Effector memory CD4-positive, alpha-beta T cell (primary cell): Measurements from ENCODE around the gene ABHD12B.
"Not testable (repeated sequence)": the region's sequence is repeated elsewhere in the genome, so short reads cannot be mapped to it uniquely, and the experiment has no call there.

Experiments
- DNase-seq, 3 donors: peaks; one replicate each; pipeline ENCODE4 v3.0.0-alpha.2; 2020
- H3K27ac ChIP-seq: 2 replicates; pipeline ENCODE4 v1.7.0; 2013; ENCODE audit warnings: mild to moderate bottlenecking, low read length, moderate library complexity; ENCODE audit not compliant: insufficient read depth, poor library complexity, severe bottlenecking
- H3K27me3 ChIP-seq: replicated peaks from 2 replicates; pipeline ENCODE4 v1.7.0; 2013; ENCODE audit warnings: mild to moderate bottlenecking, low read length; ENCODE audit not compliant: insufficient read depth, control insufficient read depth, poor library complexity, severe bottlenecking
- H3K36me3 ChIP-seq: 2 replicates; pipeline ENCODE4 v1.7.0; 2013; ENCODE audit warnings: mild to moderate bottlenecking, low read length, moderate library complexity; ENCODE audit not compliant: control insufficient read depth, insufficient read depth
- H3K4me1 ChIP-seq: 2 replicates; pipeline ENCODE4 v1.7.0; 2013; ENCODE audit warnings: low read length, mild to moderate bottlenecking; ENCODE audit not compliant: control insufficient read depth, insufficient read depth, poor library complexity, severe bottlenecking
- H3K4me3 ChIP-seq: 2 replicates; pipeline ENCODE4 v1.7.0; 2013; ENCODE audit warnings: low read length, low read depth, mild to moderate bottlenecking; ENCODE audit not compliant: insufficient read depth, poor library complexity, severe bottlenecking
- H3K9me3 ChIP-seq: 2 replicates; pipeline ENCODE4 v1.7.0; 2013; ENCODE audit warnings: mild to moderate bottlenecking, low read length, moderate library complexity; ENCODE audit not compliant: control insufficient read depth

The ABHD12B gene

GRCh38 chr14:50932156-50932555 is 60.3 kb downstream of the ABHD12B start:
- no peak overlapping the region for H3K27ac ChIP-seq
- no peaks in the 10 kb centered on the region for H3K4me1 ChIP-seq
- DNase-seq, result no peak
- no peaks in the 10 kb centered on the region for H3K36me3 ChIP-seq
- no peaks in the 10 kb centered on the region for H3K27me3 ChIP-seq
- no peaks in the 10 kb centered on the region for H3K9me3 ChIP-seq
- no peak overlapping the region for H3K4me3 ChIP-seq

GRCh38 chr14:50932592-50933495 is 61.0 kb downstream of the ABHD12B start:
- no peak overlapping the region for H3K27ac ChIP-seq

GRCh38 chr14:50935126-50936015 is 63.5 kb downstream of the ABHD12B start:
- Histone ChIP-seq H3K27ac (no peak overlapping the region), H3K4me3 (no peak overlapping the region), H3K36me3 (no peaks in the 10 kb centered on the region), H3K4me1 (no peaks in the 10 kb centered on the region), H3K9me3 (no peaks in the 10 kb centered on the region), H3K27me3 (peaks cover 8% of the 10 kb centered on the region)
- no peak for DNase-seq

More at GRCh38 chr14:50932592-50933495, 61.0 kb downstream of the ABHD12B start:
- Histone ChIP-seq H3K36me3 (no peaks in the 10 kb centered on the region), H3K4me1 (no peaks in the 10 kb centered on the region), H3K9me3 (no peaks in the 10 kb centered on the region), H3K4me3 (no peak overlapping the region), H3K27me3 (no peaks in the 10 kb centered on the region)
- DNase-seq, result no peak

DNA sequence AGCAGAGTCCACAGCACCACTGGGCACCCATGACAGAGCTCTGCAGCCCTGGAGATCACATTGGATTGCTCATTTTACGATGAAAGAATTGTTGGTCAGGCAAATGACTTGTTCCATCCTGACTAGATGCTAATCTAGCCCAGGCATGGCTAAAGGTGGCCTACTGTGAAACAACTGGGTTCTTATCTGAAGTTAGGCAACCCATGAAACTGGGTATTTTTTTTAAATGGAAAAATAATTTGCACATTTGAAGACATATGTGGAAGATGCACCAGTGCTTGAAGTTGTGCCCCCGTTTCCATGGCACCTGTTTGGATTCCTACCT is 64.1 kb downstream of the ABHD12B start:
- no peak for DNase-seq

DNA sequence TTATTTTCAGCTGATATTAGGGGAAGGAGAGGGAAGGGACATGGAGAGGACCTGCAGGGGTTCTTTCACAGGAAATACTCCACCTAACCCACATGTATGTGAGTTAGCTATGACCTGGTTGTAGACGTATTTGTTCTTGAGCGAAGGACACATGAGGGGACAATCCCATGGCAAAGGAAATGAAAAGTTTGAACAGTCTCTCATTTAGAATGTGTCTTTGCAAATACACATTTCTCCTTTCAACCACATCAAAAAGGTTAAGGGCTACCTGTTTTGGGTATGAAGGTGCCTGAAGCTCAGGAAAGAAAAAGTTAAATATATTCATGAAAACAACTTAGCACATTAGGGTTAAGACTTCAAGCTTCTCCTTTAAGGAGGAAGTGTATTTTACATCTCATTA is 65.0 kb downstream of the ABHD12B start:
- Histone ChIP-seq H3K4me3 (no peak overlapping the region), H3K4me1 (no peaks in the 10 kb centered on the region), H3K36me3 (no peaks in the 10 kb centered on the region), H3K9me3 (no peaks in the 10 kb centered on the region), H3K27me3 (peaks cover 8% of the 10 kb centered on the region), H3K27ac (no peak overlapping the region)
- no peak for DNase-seq

More for the DNA sequence above, 64.1 kb downstream of the ABHD12B start:
- Histone ChIP-seq H3K4me3 (no peak overlapping the region), H3K27ac (no peak overlapping the region), H3K4me1 (no peaks in the 10 kb centered on the region), H3K9me3 (no peaks in the 10 kb centered on the region), H3K36me3 (no peaks in the 10 kb centered on the region), H3K27me3 (peaks cover 8% of the 10 kb centered on the region)

GRCh38 chr14:50937325-50937724 is 65.5 kb downstream of the ABHD12B start:
- H3K27me3 ChIP-seq, result peaks cover 8% of the 10 kb centered on the region
- no peaks in the 10 kb centered on the region for H3K36me3 ChIP-seq
- H3K27ac ChIP-seq, result no peak overlapping the region
- H3K9me3 ChIP-seq, result no peaks in the 10 kb centered on the region
- H3K4me3 ChIP-seq, result no peak overlapping the region
- no peaks in the 10 kb centered on the region for H3K4me1 ChIP-seq
- DNase-seq, result no peak

DNA sequence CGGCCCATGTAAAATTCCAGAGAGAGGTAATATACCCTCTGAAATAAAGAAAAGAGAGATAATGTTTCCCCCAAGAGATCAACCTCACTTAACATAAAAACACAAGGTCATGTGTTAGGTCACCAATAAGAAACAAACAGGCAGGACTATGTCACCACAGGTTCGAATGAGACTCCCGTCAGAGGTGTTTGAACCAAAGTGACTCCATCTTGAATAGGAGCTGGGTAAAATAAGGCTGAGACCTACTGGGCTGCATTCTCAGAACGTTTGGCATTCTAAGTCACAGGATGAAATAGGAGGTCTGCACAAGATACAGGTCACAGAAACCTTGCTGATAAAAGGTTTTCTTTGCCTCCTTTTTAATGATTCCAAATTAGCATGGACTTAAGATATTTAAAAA is 65.9 kb downstream of the ABHD12B start:
- Histone ChIP-seq H3K4me3 (no peak overlapping the region), H3K4me1 (no peaks in the 10 kb centered on the region), H3K27me3 (peaks cover 8% of the 10 kb centered on the region), H3K36me3 (no peaks in the 10 kb centered on the region), H3K9me3 (no peaks in the 10 kb centered on the region), H3K27ac (no peak overlapping the region)
- DNase-seq, result no peak

DNA sequence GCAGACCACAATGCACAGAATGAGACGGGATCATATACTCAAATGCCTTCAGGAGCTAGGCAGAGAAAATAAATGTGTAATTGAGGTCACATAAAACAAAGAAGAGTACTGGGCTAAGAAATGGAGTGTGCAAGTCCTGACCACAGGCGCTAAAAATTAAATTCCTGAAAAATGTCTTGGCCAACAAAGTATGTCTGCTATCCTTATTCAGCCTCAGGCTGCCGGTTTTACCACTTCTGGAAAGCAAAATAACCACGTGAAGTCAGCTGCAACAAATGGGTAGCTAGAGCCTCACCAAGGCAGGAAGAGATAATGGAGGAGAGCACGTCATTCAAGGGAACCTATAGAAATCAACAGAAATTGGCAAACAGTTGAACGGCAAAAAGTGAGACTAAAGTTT is 69.3 kb downstream of the ABHD12B start:
- no peak overlapping the region for H3K27ac ChIP-seq
- no peaks in the 10 kb centered on the region for H3K9me3 ChIP-seq
- H3K27me3 ChIP-seq, result peaks cover 24% of the 10 kb centered on the region
- peaks cover 12% of the 10 kb centered on the region for H3K4me1 ChIP-seq
- H3K36me3 ChIP-seq, result no peaks in the 10 kb centered on the region
- no peak overlapping the region for H3K4me3 ChIP-seq
- DNase-seq, result no peak

DNA sequence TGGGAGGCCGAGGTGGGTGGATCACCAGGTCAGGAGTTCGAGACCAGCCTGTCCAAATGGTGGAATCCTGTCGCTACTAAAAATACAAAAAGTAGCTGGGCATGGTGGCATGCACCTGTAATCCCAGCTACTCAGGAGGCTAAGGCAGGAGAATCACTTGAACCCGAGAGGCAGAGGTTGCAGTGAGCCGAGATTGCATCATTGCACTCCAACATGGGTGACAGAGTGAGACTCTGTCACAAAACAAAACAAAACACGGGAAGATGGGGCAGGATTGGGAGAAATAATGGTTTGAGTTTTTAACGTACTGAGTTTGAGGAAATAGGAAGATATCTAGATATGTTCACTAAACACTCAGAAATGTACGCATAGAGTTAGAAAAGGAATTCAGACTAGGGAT is 69.8 kb downstream of the ABHD12B start:
- not testable (repeated sequence) for H3K4me3 ChIP-seq, H3K36me3 ChIP-seq, DNase-seq, H3K27ac ChIP-seq, H3K9me3 ChIP-seq
- Histone ChIP-seq H3K4me1 (peaks cover 12% of the 10 kb centered on the region), H3K27me3 (peaks cover 24% of the 10 kb centered on the region)
